ENCODE results near the gene CACNB2. TPM values are rescaled to one million over a fixed set of nuclear protein-coding genes. Genes with fewer than 3 reads are reported as not detected.
A peak's percentile ranks its signal among the peaks of the same experiment; 100 is the strongest.
"Not testable (repeated sequence)": the region's sequence is repeated elsewhere in the genome, so short reads cannot be mapped to it uniquely, and the experiment has no call there.

CACNB2 gene
- polyA plus RNA-seq, 3 donors: 2.7 to 8.4 (median 3.1) TPM

- DNase-seq (ENCODE audit: extremely low read depth in 1 of 11, low read depth in 9 of 11, low spot score in 4 of 11): no peak
These were observed 45.4 kb downstream of the CACNB2 start for GRCh38 chr10:18185621-18186020.

DNA sequence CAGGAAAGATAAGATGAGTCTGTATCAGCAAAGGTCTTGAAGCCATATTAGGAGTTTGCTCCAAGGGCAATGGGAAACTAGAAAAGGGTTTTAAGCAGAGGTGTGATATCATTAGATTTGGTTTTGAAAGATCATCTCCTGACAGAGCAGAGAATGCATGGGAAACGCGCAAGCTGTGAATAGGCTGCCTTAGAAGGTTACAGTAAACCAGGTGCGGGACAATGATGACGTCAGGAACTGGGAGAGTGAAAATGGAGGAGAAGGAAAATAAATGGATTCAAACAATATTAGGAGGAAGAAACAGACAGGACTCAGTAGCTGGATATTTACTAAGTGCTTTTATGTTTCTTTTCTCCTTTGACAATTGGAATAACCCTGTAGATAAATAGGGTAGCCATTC is 50.6 kb downstream of the CACNB2 start:
- DNase-seq (ENCODE audit: extremely low read depth in 1 of 11, low read depth in 9 of 11, low spot score in 4 of 11): no peak

DNA sequence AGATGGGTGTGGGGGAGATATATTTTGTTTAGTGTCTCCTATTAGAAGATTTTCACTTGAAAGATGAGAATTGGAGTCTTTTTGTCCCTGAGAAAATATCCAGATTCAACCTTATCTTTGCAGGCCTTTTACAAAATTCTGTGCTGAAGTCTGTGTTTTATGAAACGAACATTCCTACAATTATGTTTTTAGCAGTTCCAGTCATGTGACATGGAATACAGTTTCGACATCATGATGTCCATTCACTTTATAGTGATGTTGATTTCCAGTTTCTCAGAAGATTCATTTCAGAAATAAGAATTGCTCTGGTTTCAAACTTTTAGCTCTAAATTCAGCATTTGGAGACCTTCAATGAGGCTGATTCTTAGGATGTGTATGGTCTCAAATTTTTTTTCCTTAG is 54.4 kb downstream of the CACNB2 start:
- no peak for DNase-seq (ENCODE audit: extremely low read depth in 1 of 11, low read depth in 9 of 11, low spot score in 4 of 11)

DNA sequence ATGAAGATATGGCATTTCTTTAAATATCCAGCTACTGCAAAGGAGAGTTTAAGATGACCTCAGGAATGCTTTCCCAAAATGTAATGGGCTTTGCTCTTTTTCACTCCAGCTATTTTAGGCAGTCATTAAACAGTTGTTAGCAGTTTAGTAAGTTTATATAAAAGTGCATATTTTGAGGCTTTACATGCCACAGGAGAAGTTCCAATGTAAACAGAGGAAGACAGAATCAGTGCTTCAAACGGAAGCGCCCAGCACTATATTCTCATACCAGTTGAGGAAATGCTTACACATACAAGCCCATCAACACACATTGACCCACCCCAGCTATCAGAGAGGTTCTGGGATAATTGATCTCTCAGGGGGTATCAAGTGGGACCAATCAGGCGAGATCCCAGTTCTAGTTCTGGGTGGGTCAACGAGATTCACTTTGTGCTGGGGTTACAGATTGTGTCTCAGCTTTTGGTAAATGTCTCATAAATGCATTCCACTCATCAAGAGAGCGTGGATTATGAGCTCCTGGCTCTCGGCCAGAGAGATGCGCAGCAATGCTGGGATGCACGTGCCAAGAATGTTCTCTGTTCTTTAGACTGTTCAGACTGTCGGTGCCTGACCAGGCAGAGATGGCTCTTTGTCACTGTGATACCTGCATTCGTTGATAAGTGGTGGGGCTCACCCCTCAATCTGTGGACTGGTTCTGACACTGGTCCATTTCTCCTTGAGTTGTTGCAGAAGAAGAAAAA is 55.0 kb downstream of the CACNB2 start:
- DNase-seq (ENCODE audit: extremely low read depth in 1 of 11, low read depth in 9 of 11, low spot score in 4 of 11): no peak

- no peak for DNase-seq (ENCODE audit: extremely low read depth in 1 of 11, low read depth in 9 of 11, low spot score in 4 of 11)
These were observed 56.8 kb downstream of the CACNB2 start for GRCh38 chr10:18196806-18197550.

- no peak for DNase-seq (ENCODE audit: extremely low read depth in 1 of 11, low read depth in 9 of 11, low spot score in 4 of 11)
These were observed 57.5 kb downstream of the CACNB2 start for GRCh38 chr10:18197706-18198105.

DNA sequence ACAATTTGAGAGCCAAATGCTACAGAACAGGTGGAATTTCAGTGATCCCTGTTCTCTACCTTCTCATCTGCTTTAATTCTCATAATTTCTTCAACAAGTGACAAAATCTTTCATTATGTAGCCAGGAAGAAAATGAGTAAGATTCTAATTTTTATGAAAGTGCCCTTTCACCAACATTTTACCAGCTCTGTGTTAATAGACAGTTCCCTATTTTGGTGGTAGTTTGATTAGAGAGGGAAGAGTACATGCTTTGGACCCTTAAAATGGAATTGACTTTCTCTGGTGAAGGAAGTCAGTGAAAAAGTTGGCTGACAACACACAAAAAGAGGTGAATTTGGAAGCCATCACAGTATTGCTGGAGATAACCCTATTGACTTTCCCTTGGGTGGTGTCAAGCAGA is 61.7 kb downstream of the CACNB2 start:
- no peak for DNase-seq (ENCODE audit: extremely low read depth in 1 of 11, low read depth in 9 of 11, low spot score in 4 of 11)

- DNase-seq (ENCODE audit: extremely low read depth in 1 of 11, low read depth in 9 of 11, low spot score in 4 of 11): no peak
These were observed 62.6 kb downstream of the CACNB2 start for GRCh38 chr10:18202680-18203460.

DNA sequence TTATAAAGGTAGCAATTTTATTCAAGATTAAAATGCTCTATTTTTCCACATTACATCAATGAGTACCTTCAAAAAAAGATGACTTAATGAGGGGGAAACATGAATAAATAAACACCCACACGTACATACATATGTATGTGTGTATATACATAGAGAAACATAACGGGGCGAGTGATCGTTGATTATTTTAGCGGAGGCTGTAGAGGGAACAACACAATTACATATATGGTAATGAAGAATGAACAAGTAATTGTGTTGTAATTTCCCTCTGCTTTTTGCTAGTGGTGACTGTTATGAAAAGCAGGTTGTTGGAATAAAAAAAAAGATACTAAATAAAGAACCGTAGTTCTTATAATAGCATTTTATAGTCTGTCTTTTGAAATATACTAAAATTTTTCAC is 63.2 kb downstream of the CACNB2 start:
- DNase-seq (ENCODE audit: extremely low read depth in 1 of 11, low read depth in 9 of 11, low spot score in 4 of 11): no peak

DNA sequence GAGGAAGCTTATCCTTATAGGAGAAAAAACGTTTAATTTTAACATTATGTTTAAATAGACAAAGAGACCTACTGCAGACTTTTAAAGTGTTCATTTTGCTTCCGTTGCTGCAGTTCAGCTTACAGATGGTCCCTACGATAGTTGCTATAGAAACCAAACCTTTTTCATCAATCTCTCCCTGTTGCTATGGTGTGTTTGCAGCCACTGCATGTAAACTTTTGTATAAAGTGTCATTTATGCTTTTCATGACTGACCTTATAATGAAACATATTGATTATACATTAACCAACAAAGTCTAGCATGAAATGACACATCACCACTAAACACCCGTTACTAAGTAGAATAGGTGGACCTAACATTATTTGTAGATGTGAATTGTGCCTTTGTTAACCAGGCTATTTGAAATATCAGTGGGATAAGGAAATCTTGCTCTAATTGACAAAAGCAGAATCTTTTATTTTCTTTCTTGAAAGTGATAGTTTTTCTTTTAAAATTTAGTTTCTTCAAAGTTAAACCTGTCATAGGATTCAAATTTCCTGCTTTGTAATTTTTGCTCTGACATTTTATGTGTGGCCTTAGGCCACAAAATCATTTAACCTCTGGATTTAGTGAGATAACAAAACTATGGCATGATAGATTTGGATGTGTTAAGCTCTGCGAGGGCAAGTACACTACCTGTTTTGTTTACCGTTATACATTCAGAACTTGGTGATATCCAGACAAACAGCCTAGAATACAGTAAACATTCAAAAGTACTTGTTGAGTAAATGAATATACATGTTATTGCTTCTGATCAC is 64.0 kb downstream of the CACNB2 start:
- no peak for DNase-seq (ENCODE audit: extremely low read depth in 1 of 11, low read depth in 9 of 11, low spot score in 4 of 11)

DNA sequence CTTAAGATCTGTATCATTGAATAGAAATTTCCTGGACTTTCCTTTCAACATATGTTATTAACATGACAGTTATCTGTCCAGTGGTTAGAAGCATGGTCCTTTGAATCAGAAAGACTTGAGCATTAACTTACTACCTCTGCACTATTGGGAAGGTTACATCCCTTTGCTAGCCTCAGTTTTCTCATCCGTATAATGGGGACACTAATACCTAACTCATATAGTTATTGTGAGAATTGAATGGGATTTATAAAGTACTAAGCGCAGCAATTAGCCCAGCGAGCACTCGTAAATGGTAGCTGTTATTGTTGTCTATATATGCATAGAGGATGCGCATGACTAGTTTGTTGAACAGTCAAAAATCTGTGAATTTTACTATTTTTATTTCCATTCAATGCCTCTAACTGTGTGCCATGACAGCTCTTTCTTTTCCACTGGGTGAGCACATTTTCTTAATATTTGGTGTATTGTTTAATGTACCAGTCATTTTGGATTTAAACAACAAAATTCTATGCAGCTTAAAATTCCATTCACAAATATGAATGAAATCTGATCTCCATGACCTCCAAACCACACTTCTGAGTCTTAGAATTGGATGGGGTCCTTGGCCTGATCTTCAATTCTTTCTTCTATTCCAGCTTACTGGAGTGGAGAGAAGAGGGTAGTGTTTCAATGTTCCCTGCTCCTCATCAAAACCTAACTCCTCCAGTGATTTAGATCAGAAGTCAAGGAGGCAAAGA is 65.0 kb downstream of the CACNB2 start:
- no peak for DNase-seq (ENCODE audit: extremely low read depth in 1 of 11, low read depth in 9 of 11, low spot score in 4 of 11)

DNA sequence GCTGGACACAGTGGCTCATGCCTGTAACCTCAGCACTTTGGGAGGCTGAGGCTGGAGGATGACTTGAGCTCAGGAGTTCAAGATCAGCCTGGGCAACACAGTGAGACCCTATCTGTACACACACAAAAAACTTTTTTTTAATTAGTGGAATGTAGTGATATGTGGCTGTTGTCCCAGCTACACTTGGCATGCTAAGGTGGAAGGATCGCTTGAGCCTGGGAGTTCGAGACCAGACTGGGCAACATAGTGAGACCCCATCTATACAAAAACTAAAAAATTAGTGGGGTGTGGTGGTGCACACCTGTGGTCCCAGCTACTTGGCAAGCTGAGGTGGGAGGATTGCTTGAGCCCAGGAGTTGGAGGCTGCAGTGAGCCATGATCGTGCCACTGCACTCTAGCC is 68.0 kb downstream of the CACNB2 start:
- not testable (repeated sequence) for DNase-seq (ENCODE audit: extremely low read depth in 1 of 11, low read depth in 9 of 11, low spot score in 4 of 11)

GRCh38 chr10:18209241-18209640 is 69.0 kb downstream of the CACNB2 start:
- DNase-seq (ENCODE audit: extremely low read depth in 1 of 11, low read depth in 9 of 11, low spot score in 4 of 11): no peak

GRCh38 chr10:18210711-18211110 is 70.5 kb downstream of the CACNB2 start:
- DNase-seq (ENCODE audit: extremely low read depth in 1 of 11, low read depth in 9 of 11, low spot score in 4 of 11): no peak

- no peak for DNase-seq (ENCODE audit: extremely low read depth in 1 of 11, low read depth in 9 of 11, low spot score in 4 of 11)
These were observed 71.6 kb downstream of the CACNB2 start for GRCh38 chr10:18211862-18212261.

DNA sequence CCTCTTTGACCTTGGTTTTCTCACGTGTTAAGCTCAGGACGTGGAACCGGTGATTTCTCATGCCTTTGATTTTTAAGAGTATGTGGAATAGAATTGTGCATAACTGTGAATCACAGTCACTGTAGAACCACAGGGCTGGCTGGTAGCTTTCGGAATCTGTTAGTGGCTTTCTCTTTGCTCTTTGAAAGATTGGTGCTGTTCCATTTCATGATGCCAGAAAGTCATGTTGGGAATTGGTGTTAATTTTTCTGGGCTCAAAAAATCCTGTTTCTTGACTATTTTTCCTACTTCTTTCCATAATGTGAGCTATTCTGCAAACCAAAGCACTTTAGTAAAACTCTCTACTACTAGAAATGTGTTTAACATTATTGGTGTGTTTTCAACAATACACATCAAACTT is 73.0 kb downstream of the CACNB2 start:
- no peak for DNase-seq (ENCODE audit: extremely low read depth in 1 of 11, low read depth in 9 of 11, low spot score in 4 of 11)

DNA sequence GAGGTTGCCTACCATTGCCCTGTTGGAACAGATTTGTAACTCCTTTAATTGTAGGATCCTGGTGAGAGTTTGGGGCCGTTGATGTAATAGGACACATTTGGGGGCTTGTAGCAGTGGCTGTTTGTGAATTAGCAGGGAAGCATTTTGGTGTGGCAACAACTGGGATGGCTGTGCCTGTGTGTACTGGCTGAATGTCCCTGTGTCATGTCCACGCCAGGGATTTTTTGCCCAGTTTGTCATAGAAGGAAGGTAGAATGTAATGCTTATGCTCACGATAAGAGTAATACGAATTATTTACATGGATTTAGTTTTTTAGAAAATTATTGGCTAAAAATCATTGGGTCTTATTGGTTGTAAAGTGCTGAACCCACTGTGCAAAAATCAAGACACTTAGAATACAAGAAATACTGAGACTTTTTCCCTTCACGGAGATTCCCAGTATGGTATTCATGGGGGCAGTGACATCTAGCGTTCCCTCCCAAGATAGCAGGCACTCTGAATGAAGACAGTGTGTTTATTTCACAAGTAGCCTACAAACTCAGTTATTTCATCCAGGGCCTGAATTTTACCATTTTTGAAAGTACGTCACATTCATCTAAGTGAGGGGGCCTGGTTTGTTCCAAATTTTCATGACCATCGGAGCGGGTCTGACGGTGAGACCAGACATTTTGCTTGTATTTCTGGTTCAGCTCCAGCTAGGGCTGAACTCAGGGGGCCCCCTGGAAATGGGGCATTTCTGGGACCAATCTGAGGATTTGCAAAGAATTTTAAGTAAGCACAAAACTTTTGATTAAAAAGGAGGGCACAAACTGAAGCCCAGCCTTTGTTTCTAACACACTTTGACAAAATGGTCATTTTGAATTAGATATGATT is 74.7 kb downstream of the CACNB2 start:
- DNase-seq (ENCODE audit: extremely low read depth in 1 of 11, low read depth in 9 of 11, low spot score in 4 of 11): peak; percentile 6 to 65 (median 48)

- peak in 1 of 11 donors; percentile 13 for DNase-seq (ENCODE audit: extremely low read depth in 1 of 11, low read depth in 9 of 11, low spot score in 4 of 11)
These were observed 76.3 kb downstream of the CACNB2 start for GRCh38 chr10:18216482-18216881.

Data from renal cortex interstitium (tissue), 11 donors.